K562 (cell line): ENCODE results near the gene ARHGEF25. TPM values are rescaled to one million over a fixed set of nuclear protein-coding genes. Genes with fewer than 3 reads are reported as not detected.

Experiments used
- ATAC-seq: fragments of 200-7000 bp; cut with Tn5 transposase; 3 replicates; pipeline ENCODE4 v1.9.1; 2020; ENCODE audit warnings: moderate library complexity
- BruUV-seq: library from RNA; stranded (reverse); fragments of 400-500 nt; replicated peaks from 2 replicates; lab custom pipeline; 2021; lab: Mats Ljungman, UMichigan
- CTCF ChIA-PET: fragments of 300-600 bp; formaldehyde crosslinking; extraction: SDS; loops from one replicate; lab custom pipeline; 2021; ENCODE audit warnings: low intra/inter-chr PET ratio; lab: Yijun Ruan, JAX
- POLR2A ChIA-PET: fragments of 300-600, 350-650 bp; sonication (Branson Sonifier 250); formaldehyde crosslinking; extraction: SDS; loops from one replicate; lab custom pipeline; 2021; ENCODE audit warnings: antibody characterized with exemption, inconsistent platforms; lab: Yijun Ruan, JAX
- DNase-seq, 4 experiments: peaks; one replicate each; pipeline versions ENCODE4 v3.0.0 to v3.0.0-alpha.2; 2011 to 2018; ENCODE audit warnings: low spot score in 3 of 4, mixed read lengths in 3 of 4; ENCODE audit errors: extremely low read depth in 1 of 4
- FAIRE-seq: peaks from 2 replicates; lab custom pipeline; 2011; peaks lifted over from hg19 to GRCh38; lab: Jason Lieb, UNC
- H2AFZ ChIP-seq: 2 replicates; pipeline ENCODE4 v1.6.0; 2011; ENCODE audit warnings: low read depth, low read length, control low read depth, inconsistent platforms
- H3K27ac ChIP-seq: fragments of 200-600 bp; 3 replicates; pipeline ENCODE4 v1.8.0; 2011; ENCODE audit warnings: low read depth, mild to moderate bottlenecking, control low read depth, inconsistent platforms, low read length, moderate library complexity, mixed read lengths; ENCODE audit errors: extremely low read depth
- H3K27me3 ChIP-seq, 2 experiments: fragments of 300-600 bp in 1 of 2; 2 replicates in 1 of 2; 3 replicates in 1 of 2; pipeline versions ENCODE4 v1.6.0 to v1.8.0; 2011; ENCODE audit warnings: inconsistent platforms in 2 of 2, low read length in 2 of 2, mild to moderate bottlenecking in 1 of 2, mixed read lengths in 1 of 2, moderate library complexity in 1 of 2; ENCODE audit not compliant: control insufficient read depth in 2 of 2, insufficient read depth in 2 of 2
- H3K36me3 ChIP-seq: fragments of 300-600 bp; 3 replicates; pipeline ENCODE4 v1.8.0; 2011; ENCODE audit warnings: mild to moderate bottlenecking, low read length, inconsistent platforms; ENCODE audit not compliant: control insufficient read depth, insufficient read depth
- H3K4me1 ChIP-seq, 2 experiments: fragments of 200-600 bp in 1 of 2; replicated peaks in 1 of 2; 2 replicates in 1 of 2; 3 replicates in 1 of 2; pipeline versions ENCODE4 v1.5.1 to v1.8.0; 2011; ENCODE audit warnings: inconsistent platforms in 2 of 2, low read length in 2 of 2, mild to moderate bottlenecking in 1 of 2, mixed read lengths in 1 of 2, moderate library complexity in 1 of 2; ENCODE audit not compliant: control insufficient read depth in 2 of 2, insufficient read depth in 2 of 2
- H3K4me2 ChIP-seq: 2 replicates; pipeline ENCODE4 v1.6.1; 2011; ENCODE audit warnings: low read length, control low read depth, inconsistent platforms, mixed read lengths; ENCODE audit not compliant: insufficient read depth
- H3K4me3 ChIP-seq: fragments of 200-600 bp; sonication (generic), shearing (Covaris generic); 2 replicates; pipeline ENCODE4 v1.5.1; 2016; ENCODE audit warnings: control low read depth, inconsistent platforms
- H3K79me2 ChIP-seq: fragments of 200-600 bp; 3 replicates; pipeline ENCODE4 v1.8.0; 2011; ENCODE audit warnings: low read length, inconsistent platforms; ENCODE audit not compliant: control insufficient read depth, insufficient read depth
- H3K9ac ChIP-seq, 2 experiments: 2 replicates each; pipeline versions ENCODE4 v1.6.0 to v1.6.1; 2011; ENCODE audit warnings: low read depth in 2 of 2, low read length in 2 of 2, control low read depth in 1 of 2, inconsistent platforms in 1 of 2, mild to moderate bottlenecking in 1 of 2, mixed read lengths in 1 of 2; ENCODE audit not compliant: insufficient read depth in 1 of 2
- H3K9me1 ChIP-seq: one replicate; pipeline ENCODE4 v1.6.0; 2011; ENCODE audit warnings: inconsistent platforms, mild to moderate bottlenecking, low read length, moderate library complexity; ENCODE audit not compliant: control insufficient read depth, insufficient read depth
- H3K9me3 ChIP-seq: replicated peaks from 2 replicates; pipeline ENCODE4 v1.5.1; 2011; ENCODE audit warnings: low read depth, low read length, inconsistent platforms; ENCODE audit not compliant: control insufficient read depth, insufficient read depth
- H4K20me1 ChIP-seq: replicated peaks from 2 replicates; pipeline ENCODE4 v1.6.1; 2011; ENCODE audit warnings: low read length, inconsistent platforms, mixed read lengths; ENCODE audit not compliant: control insufficient read depth, insufficient read depth
- ETV5 ChIP-seq: sonication (generic); formaldehyde crosslinking; IDR thresholded peaks from 2 replicates; pipeline ENCODE4 v1.4.0; 2020; ENCODE audit warnings: low read depth, mild to moderate bottlenecking, missing genetic modification reagents
- FOXA1 ChIP-seq: fragments of 450-650 bp; IDR thresholded peaks from 2 replicates; pipeline ENCODE4 v1.6.1; 2016; ENCODE audit warnings: mild to moderate bottlenecking, borderline replicate concordance
- KDM4B ChIP-seq, 2 experiments: fragments of 450-650 bp in 1 of 2; sonication (generic) in 1 of 2; IDR thresholded peaks; 2 replicates each; pipeline ENCODE4 v1.6.1; 2016 to 2017; ENCODE audit warnings: borderline replicate concordance in 2 of 2, antibody characterized with exemption in 1 of 2, low read depth in 1 of 2, mild to moderate bottlenecking in 1 of 2
- KHSRP ChIP-seq: fragments of 450-650 bp; IDR thresholded peaks from 2 replicates; pipeline ENCODE4 v1.6.1; 2017
- MTA1 ChIP-seq: fragments of 450-650 bp; IDR thresholded peaks from 2 replicates; pipeline ENCODE4 v1.6.1; 2017; ENCODE audit warnings: borderline replicate concordance
- NR1H2 ChIP-seq: sonication (generic); formaldehyde crosslinking; IDR thresholded peaks from 2 replicates; pipeline ENCODE4 v1.4.0; 2020; ENCODE audit warnings: mild to moderate bottlenecking, missing genetic modification reagents
- PPARD ChIP-seq: fragments of 250-450 bp; sonication (Bioruptor Pico); IDR thresholded peaks from 2 replicates; pipeline ENCODE4 v1.8.0; 2022; ENCODE audit warnings: inconsistent platforms, mild to moderate bottlenecking, moderate library complexity
- SMARCB1 ChIP-seq: IDR thresholded peaks from 2 replicates; pipeline ENCODE4 v1.6.1; 2011; ENCODE audit warnings: improper control_type of control experiment, low read depth; ENCODE audit not compliant: insufficient read length
- XRCC4 ChIP-seq: IDR thresholded peaks from one replicate; pipeline ENCODE4 v1.6.1; 2011; ENCODE audit not compliant: insufficient read depth, insufficient read length; ENCODE audit errors: extremely low read depth
- ZC3H8 ChIP-seq: fragments of 450-650 bp; IDR thresholded peaks from 2 replicates; pipeline ENCODE4 v1.6.1; 2017
- ZFP1 ChIP-seq: fragments of 450-650 bp; formaldehyde crosslinking; IDR thresholded peaks from 2 replicates; pipeline ENCODE4 v1.4.0; 2020; ENCODE audit warnings: mild to moderate bottlenecking, mixed read lengths
- WGBS: fragments of 100-300 bp; shearing (Covaris generic); methylation state at CpG from one replicate; pipeline ENCODE4 v1.1.6; 2016; ENCODE audit warnings: low coverage, mixed read lengths; ENCODE audit not compliant: insufficient coverage; ENCODE audit errors: missing lambda C conversion rate; 5-methylcytosine and 5-hydroxymethylcytosine counted together
- in situ Hi-C: fragments of 300-500 bp; cut with MboI; formaldehyde crosslinking; loops from 4 replicates; pipeline ENCODE4 v1.15.0; 2018; ENCODE audit warnings: inconsistent platforms, mixed read lengths
- intact Hi-C: fragments of 100-400 bp; cut with micrococcal nuclease; formaldehyde crosslinking; loops from 2 replicates; pipeline ENCODE4 v1.14.2; 2022
- polyA plus RNA-seq, 8 experiments: library from polyadenylated mRNA; depleted of rRNA in 4 of 8; stranded (reverse) in 5 of 8; unstranded in 3 of 8; fragments of >200 nt; fragmentation: Nextera tagmentation in 2 of 8; fragmentation: Illumina TruSeq in 1 of 8; extraction: Ambion mirVana in 2 of 8; extraction: Trizol in 1 of 8; gene quantifications; 2 replicates each; pipeline versions ENCODE4 v1.2.1 to v1.2.3, GENCODE V29; 2011 to 2014; ENCODE audit warnings: inconsistent platforms in 1 of 8, missing spikeins in 1 of 8
- total RNA-seq, 7 experiments: library from RNA; depleted of rRNA in 6 of 7; stranded (reverse); fragments of >200 nt in 6 of 7; fragmentation: Illumina TruSeq in 2 of 7; extraction: Trizol in 2 of 7; gene quantifications; 2 replicates each; pipeline versions ENCODE4 v1.2.1 to v1.2.3, GENCODE V29; 2011 to 2021; ENCODE audit warnings: low replicate concordance in 1 of 7
- TF ChIP-seq, protein P1 (sequence below): fragments of 250-450 bp; sonication (Bioruptor Pico); IDR thresholded peaks from 2 replicates; pipeline ENCODE4 v1.4.0; 2020; ENCODE audit warnings: mild to moderate bottlenecking, moderate library complexity
- TF ChIP-seq, protein P2 (sequence below): fragments of 450-650 bp; IDR thresholded peaks from 2 replicates; pipeline ENCODE4 v1.6.1; 2016; ENCODE audit warnings: mild to moderate bottlenecking

The ARHGEF25 gene
- total and polyA plus RNA-seq, 9 of the 15 experiments (the other 6 are each of a cell fraction or from before 2014, with no cell fraction given), result 0.13 to 17.3 (median 11.6) TPM

DNA sequence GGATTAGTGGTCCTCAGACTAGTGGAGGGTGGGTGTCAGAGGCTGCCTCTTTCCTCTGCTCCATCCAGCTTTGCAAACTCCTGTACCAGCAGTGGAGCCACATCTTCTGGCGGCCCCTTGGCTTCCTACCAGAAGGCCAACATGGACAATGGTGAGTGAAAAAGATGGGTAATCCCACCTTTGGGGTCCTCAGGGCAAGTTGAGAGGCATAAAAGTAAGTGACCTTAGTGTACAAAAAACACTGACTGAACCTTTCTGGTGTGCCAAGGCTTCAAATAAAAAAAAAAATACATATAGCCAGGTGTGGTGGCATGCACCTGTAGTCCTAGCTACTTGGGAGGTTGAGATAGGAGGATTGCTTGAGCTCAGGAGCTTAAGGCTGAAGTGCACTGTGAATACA, 29.4 kb upstream of the ARHGEF25 start (continued):
- TF ChIP-seq MTA1 (no peak), NR1H2 (CRISPR knock-in tag) (no peak), ZC3H8 (no peak), ZFP1 (CRISPR knock-in tag) (no peak), KHSRP (no peak)

DNA sequence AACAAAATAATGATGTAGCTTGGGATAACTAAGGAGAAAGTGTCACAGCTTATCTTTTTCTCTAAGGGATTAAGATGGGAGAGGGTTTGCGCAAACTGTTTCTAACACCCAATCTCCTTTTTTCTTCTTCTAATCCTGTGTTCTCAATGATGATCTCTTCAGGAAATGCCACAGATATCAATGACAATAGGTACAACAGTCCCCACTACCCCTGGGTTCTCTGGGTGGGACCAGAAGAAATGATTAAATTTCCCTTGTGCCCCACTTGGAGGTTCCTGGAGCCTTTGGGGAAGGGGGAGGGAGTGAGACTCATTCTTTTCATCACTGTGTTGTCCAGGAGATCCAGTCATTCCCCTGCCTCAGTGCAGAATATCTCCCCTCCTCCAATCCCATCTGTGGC, 28.8 kb upstream of the ARHGEF25 start:
- ATAC-seq, result no peak
- H3K4me2 ChIP-seq, result no peak overlapping the region
- ChIA-PET CTCF (interaction anchor here (0.6 to 4.6 kb wide), 6 partner anchors 39 to 323 kb away, joined by 3 to 36 read pairs (median 16); partner anchors contain the start of gene B4GALNT1), POLR2A (interaction anchor here (0.7 to 0.9 kb wide), 2 partner anchors 44 to 78 kb away, joined by 3 read pairs; no protein-coding TSS in a partner anchor)
- peaks cover 74% of the 10 kb centered on the region; the same call in 2 of the 3 replicates for H3K36me3 ChIP-seq
- no peaks in the 10 kb centered on the region for H3K9me3 ChIP-seq
- H3K27ac ChIP-seq, result no peak overlapping the region
- H3K9ac ChIP-seq, result no peak overlapping the region
- intact Hi-C loops (loop anchor here (1.0 to 2.0 kb wide), 4 partner anchors 50 to 322 kb away; partner anchors contain the start of genes B4GALNT1 and MBD6), in situ Hi-C loops (no loop called here)
- 89% methylated on average over 1 of the region's 1 CpG for WGBS
- no peak for DNase-seq
- H4K20me1 ChIP-seq, result peaks cover 3% of the 10 kb centered on the region; the same call in 1 of the 2 replicates
- H3K27me3 ChIP-seq, result no peaks in the 10 kb centered on the region
- no peaks in the 10 kb centered on the region for H3K79me2 ChIP-seq
- BruUV-seq, result no TSS peak
- no peaks in the 10 kb centered on the region for H3K9me1 ChIP-seq
- H2AFZ ChIP-seq, result no peak overlapping the region
- no peak for FAIRE-seq
- H3K4me1 ChIP-seq, result no peaks in the 10 kb centered on the region; a peak in 2 of 5 replicates
- H3K4me3 ChIP-seq, result no peak overlapping the region
- TF ChIP-seq, protein P1, sequence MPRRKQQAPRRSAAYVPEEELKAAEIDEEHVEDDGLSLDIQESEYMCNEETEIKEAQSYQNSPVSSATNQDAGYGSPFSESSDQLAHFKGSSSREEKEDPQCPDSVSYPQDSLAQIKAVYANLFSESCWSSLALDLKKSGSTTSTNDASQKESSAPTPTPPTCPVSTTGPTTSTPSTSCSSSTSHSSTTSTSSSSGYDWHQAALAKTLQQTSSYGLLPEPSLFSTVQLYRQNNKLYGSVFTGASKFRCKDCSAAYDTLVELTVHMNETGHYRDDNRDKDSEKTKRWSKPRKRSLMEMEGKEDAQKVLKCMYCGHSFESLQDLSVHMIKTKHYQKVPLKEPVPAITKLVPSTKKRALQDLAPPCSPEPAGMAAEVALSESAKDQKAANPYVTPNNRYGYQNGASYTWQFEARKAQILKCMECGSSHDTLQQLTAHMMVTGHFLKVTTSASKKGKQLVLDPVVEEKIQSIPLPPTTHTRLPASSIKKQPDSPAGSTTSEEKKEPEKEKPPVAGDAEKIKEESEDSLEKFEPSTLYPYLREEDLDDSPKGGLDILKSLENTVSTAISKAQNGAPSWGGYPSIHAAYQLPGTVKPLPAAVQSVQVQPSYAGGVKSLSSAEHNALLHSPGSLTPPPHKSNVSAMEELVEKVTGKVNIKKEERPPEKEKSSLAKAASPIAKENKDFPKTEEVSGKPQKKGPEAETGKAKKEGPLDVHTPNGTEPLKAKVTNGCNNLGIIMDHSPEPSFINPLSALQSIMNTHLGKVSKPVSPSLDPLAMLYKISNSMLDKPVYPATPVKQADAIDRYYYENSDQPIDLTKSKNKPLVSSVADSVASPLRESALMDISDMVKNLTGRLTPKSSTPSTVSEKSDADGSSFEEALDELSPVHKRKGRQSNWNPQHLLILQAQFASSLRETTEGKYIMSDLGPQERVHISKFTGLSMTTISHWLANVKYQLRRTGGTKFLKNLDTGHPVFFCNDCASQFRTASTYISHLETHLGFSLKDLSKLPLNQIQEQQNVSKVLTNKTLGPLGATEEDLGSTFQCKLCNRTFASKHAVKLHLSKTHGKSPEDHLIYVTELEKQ (CRISPR knock-in tag), result no peak
- TF ChIP-seq KDM4B (IDR thresholded peaks at IDR 0.05; ENCODE audit: borderline replicate concordance in 2 of 2, low read depth in 1 of 2) (no peak), FOXA1 (no peak), SMARCB1 (no peak), PPARD (no peak), XRCC4 (no peak), ETV5 (no peak)
- TF ChIP-seq, protein P2, sequence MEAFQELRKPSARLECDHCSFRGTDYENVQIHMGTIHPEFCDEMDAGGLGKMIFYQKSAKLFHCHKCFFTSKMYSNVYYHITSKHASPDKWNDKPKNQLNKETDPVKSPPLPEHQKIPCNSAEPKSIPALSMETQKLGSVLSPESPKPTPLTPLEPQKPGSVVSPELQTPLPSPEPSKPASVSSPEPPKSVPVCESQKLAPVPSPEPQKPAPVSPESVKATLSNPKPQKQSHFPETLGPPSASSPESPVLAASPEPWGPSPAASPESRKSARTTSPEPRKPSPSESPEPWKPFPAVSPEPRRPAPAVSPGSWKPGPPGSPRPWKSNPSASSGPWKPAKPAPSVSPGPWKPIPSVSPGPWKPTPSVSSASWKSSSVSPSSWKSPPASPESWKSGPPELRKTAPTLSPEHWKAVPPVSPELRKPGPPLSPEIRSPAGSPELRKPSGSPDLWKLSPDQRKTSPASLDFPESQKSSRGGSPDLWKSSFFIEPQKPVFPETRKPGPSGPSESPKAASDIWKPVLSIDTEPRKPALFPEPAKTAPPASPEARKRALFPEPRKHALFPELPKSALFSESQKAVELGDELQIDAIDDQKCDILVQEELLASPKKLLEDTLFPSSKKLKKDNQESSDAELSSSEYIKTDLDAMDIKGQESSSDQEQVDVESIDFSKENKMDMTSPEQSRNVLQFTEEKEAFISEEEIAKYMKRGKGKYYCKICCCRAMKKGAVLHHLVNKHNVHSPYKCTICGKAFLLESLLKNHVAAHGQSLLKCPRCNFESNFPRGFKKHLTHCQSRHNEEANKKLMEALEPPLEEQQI, result no peak
